Mesothelial cell of epicardium (in vitro differentiated cells): ENCODE measurements around the gene CEP72. TPM values are rescaled to one million over a fixed set of nuclear protein-coding genes. Genes with fewer than 3 reads are reported as not detected.
A peak's percentile ranks its signal among the peaks of the same experiment; 100 is the strongest.

Source experiments
- DNase-seq, 2 experiments: peaks; one replicate each; pipeline ENCODE4 v3.0.0; 2021; ENCODE audit warnings: low spot score in 2 of 2; ENCODE audit not compliant: unreplicated experiment in 2 of 2
- H3K27ac Mint-ChIP-seq: 2 replicates; pipeline ENCODE4 v1.8.0; 2021; ENCODE audit warnings: mixed read lengths
- H3K27me3 Mint-ChIP-seq: 2 replicates; pipeline ENCODE4 v1.8.0; 2021; ENCODE audit warnings: low read depth, mixed read lengths
- H3K36me3 Mint-ChIP-seq: 2 replicates; pipeline ENCODE4 v1.8.0; 2021; ENCODE audit warnings: mixed read lengths
- H3K4me1 Mint-ChIP-seq: 2 replicates; pipeline ENCODE4 v1.8.0; 2021; ENCODE audit warnings: mixed read lengths
- H3K4me3 Mint-ChIP-seq: 2 replicates; pipeline ENCODE4 v1.8.0; 2021; ENCODE audit warnings: mild to moderate bottlenecking, moderate library complexity, mixed read lengths
- H3K9me3 Mint-ChIP-seq: 2 replicates; pipeline ENCODE4 v1.8.0; 2021; ENCODE audit warnings: mixed read lengths
- CTCF ChIP-seq: fragments of 200-600 bp; sonication (generic); IDR thresholded peaks from one replicate; pipeline ENCODE4 v1.5.0; 2021; ENCODE audit warnings: antibody characterized with exemption; ENCODE audit not compliant: unreplicated experiment
- total RNA-seq: library from RNA; stranded (reverse); gene quantifications from 3 replicates; pipeline ENCODE4 v1.2.1, GENCODE V29; 2021

Gene CEP72
- total RNA-seq, 1 donor from 2014 or later, result 20.3 TPM

- no peaks in the 10 kb centered on the region for H3K4me1 Mint-ChIP-seq
- no peak overlapping the region for H3K27ac Mint-ChIP-seq
- no peaks in the 10 kb centered on the region for H3K27me3 Mint-ChIP-seq
- H3K4me3 Mint-ChIP-seq, result no peak overlapping the region
- H3K36me3 Mint-ChIP-seq, result peaks cover 20% of the 10 kb centered on the region
- no peak for DNase-seq
- no peak for TF ChIP-seq CTCF
- H3K9me3 Mint-ChIP-seq, result no peaks in the 10 kb centered on the region
Observed at GRCh38 chr5:665956-666711, 54.0 kb downstream of the CEP72 start.

- Mint-ChIP-seq H3K27me3 (no peaks in the 10 kb centered on the region), H3K4me1 (no peaks in the 10 kb centered on the region), H3K27ac (no peak overlapping the region), H3K36me3 (peaks cover 14% of the 10 kb centered on the region), H3K9me3 (no peaks in the 10 kb centered on the region), H3K4me3 (no peak overlapping the region)
- DNase-seq, result no peak
- no peak for TF ChIP-seq CTCF
Observed at GRCh38 chr5:666816-667498, 54.8 kb downstream of the CEP72 start.

- Mint-ChIP-seq H3K36me3 (peaks cover 9% of the 10 kb centered on the region), H3K27me3 (peaks cover 8% of the 10 kb centered on the region), H3K4me1 (peaks cover 9% of the 10 kb centered on the region), H3K9me3 (no peaks in the 10 kb centered on the region), H3K27ac (no peak overlapping the region), H3K4me3 (no peak overlapping the region)
- no peak for TF ChIP-seq CTCF
- no peak for DNase-seq
Observed at GRCh38 chr5:668283-668995, 56.3 kb downstream of the CEP72 start.

GRCh38 chr5:669111-669841 lies 57.1 kb downstream of the CEP72 start:
- peaks cover 9% of the 10 kb centered on the region for H3K4me1 Mint-ChIP-seq
- TF ChIP-seq CTCF, result peak; percentile 76
- DNase-seq, result no peak
- H3K9me3 Mint-ChIP-seq, result no peaks in the 10 kb centered on the region
- H3K36me3 Mint-ChIP-seq, result peaks cover 8% of the 10 kb centered on the region
- H3K4me3 Mint-ChIP-seq, result no peak overlapping the region
- no peak overlapping the region for H3K27ac Mint-ChIP-seq
- H3K27me3 Mint-ChIP-seq, result peaks cover 15% of the 10 kb centered on the region

GRCh38 chr5:669842-670395 lies 57.8 kb downstream of the CEP72 start:
- Mint-ChIP-seq H3K4me3 (no peak overlapping the region), H3K4me1 (peaks cover 9% of the 10 kb centered on the region), H3K9me3 (no peaks in the 10 kb centered on the region), H3K27ac (no peak overlapping the region), H3K27me3 (peaks cover 15% of the 10 kb centered on the region), H3K36me3 (peaks cover 8% of the 10 kb centered on the region)
- no peak for TF ChIP-seq CTCF
- DNase-seq, result no peak
